Endothelial cell of umbilical vein (primary cell): ENCODE measurements around the gene HDAC9.

Experiments
- MYC ChIP-seq: IDR thresholded peaks from one replicate; pipeline ENCODE4 v1.6.1; 2011; ENCODE audit warnings: mild to moderate bottlenecking, low read depth, low read length
- POLR2A ChIP-seq: IDR thresholded peaks from 2 replicates; pipeline ENCODE4 v1.6.1; 2012; ENCODE audit warnings: low read depth, mild to moderate bottlenecking, control low read depth, low read length
- POLR2AphosphoS5 ChIP-seq: IDR thresholded peaks from 2 replicates; pipeline ENCODE4 v1.6.1; 2012; ENCODE audit warnings: low read depth, mild to moderate bottlenecking, control low read depth, low read length, moderate library complexity; ENCODE audit not compliant: insufficient read depth
- TF ChIP-seq, protein P1 (sequence below), 2 donors: IDR thresholded peaks; 1 replicate in 1 of 2; 2 replicates in 1 of 2; pipeline ENCODE4 v1.5.1; 2011; ENCODE audit warnings: low read length in 2 of 2, mild to moderate bottlenecking in 2 of 2, moderate library complexity in 2 of 2, control low read depth in 1 of 2, inconsistent platforms in 1 of 2, low read depth in 1 of 2; ENCODE audit not compliant: insufficient read depth in 1 of 2; ENCODE audit errors: extremely low read depth in 1 of 2

DNA sequence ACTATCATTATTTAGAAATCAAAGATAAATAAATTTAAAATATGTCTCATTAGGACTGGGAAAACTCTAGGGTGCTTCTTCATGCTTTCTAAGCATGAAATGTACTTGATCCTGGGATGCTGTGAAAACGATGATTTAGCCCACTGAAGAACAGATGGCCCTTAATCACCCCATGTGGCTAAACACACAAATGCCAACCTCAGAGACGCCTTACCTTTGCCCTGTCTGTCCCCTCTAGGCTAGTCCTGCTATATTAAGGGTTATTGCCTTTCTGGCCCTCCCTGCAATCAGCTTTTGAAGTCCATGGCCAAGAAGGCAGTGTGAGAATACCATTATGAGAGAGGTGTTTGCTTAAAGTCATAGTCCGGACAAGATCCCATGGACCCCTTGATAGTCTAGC, 404.7 kb downstream of the HDAC9 start:
- TF ChIP-seq, protein P1, sequence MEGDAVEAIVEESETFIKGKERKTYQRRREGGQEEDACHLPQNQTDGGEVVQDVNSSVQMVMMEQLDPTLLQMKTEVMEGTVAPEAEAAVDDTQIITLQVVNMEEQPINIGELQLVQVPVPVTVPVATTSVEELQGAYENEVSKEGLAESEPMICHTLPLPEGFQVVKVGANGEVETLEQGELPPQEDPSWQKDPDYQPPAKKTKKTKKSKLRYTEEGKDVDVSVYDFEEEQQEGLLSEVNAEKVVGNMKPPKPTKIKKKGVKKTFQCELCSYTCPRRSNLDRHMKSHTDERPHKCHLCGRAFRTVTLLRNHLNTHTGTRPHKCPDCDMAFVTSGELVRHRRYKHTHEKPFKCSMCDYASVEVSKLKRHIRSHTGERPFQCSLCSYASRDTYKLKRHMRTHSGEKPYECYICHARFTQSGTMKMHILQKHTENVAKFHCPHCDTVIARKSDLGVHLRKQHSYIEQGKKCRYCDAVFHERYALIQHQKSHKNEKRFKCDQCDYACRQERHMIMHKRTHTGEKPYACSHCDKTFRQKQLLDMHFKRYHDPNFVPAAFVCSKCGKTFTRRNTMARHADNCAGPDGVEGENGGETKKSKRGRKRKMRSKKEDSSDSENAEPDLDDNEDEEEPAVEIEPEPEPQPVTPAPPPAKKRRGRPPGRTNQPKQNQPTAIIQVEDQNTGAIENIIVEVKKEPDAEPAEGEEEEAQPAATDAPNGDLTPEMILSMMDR (IDR thresholded peaks at IDR 0.05; ENCODE audit: extremely low read depth in 1 of 2, insufficient read depth in 1 of 2, low read depth in 1 of 2, low read length in 2 of 2): no peak
- TF ChIP-seq POLR2A: no peak
- no peak for TF ChIP-seq POLR2AphosphoS5
- TF ChIP-seq MYC: no peak
